Choroid plexus epithelial cell (primary cell): ENCODE measurements around the gene PDE4B.

Experiments used
- DNase-seq: peaks from one replicate; pipeline ENCODE4 v3.0.0-alpha.2; 2010; ENCODE audit warnings: low read depth
- H3K4me3 ChIP-seq: 2 replicates; pipeline ENCODE4 v1.5.1; 2011; ENCODE audit warnings: low read depth, mild to moderate bottlenecking, control low read depth, low read length, moderate library complexity
- TF ChIP-seq, protein P1 (sequence below): conservative IDR thresholded peaks from 2 replicates; pipeline ENCODE4 v1.5.1; 2011; ENCODE audit warnings: low read depth, mild to moderate bottlenecking, control low read depth, inconsistent platforms, low read length, moderate library complexity

Gene PDE4B

GRCh38 chr1:66346057-66346795 lies 553.5 kb downstream of the PDE4B start:
- TF ChIP-seq, protein P1, sequence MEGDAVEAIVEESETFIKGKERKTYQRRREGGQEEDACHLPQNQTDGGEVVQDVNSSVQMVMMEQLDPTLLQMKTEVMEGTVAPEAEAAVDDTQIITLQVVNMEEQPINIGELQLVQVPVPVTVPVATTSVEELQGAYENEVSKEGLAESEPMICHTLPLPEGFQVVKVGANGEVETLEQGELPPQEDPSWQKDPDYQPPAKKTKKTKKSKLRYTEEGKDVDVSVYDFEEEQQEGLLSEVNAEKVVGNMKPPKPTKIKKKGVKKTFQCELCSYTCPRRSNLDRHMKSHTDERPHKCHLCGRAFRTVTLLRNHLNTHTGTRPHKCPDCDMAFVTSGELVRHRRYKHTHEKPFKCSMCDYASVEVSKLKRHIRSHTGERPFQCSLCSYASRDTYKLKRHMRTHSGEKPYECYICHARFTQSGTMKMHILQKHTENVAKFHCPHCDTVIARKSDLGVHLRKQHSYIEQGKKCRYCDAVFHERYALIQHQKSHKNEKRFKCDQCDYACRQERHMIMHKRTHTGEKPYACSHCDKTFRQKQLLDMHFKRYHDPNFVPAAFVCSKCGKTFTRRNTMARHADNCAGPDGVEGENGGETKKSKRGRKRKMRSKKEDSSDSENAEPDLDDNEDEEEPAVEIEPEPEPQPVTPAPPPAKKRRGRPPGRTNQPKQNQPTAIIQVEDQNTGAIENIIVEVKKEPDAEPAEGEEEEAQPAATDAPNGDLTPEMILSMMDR, result no peak
- H3K4me3 ChIP-seq, result no peak overlapping the region
- DNase-seq, result no peak

DNA sequence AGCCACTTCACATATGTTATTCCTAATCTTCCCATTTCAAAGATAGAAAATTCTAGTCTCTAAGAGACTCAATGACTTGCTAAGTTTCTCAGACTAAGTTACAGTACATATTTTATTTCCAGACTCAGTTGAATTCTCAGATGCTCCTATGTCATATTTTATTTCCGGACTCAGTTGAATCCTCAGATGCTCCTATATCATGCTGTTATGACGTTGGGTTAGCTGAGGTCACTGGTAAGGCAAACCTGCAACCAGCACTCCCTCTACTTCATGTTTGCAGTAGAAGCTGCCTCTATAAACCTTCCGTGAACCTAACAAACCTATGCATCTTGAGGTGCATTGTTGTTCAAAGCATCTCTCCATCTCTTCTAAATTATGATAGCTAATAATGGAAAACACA lies 554.2 kb downstream of the PDE4B start:
- TF ChIP-seq, protein P1, result no peak
- DNase-seq, result no peak
- H3K4me3 ChIP-seq, result no peak overlapping the region

GRCh38 chr1:66348776-66349175 lies 556.1 kb downstream of the PDE4B start:
- TF ChIP-seq, protein P1, result no peak
- H3K4me3 ChIP-seq, result no peak overlapping the region
- no peak for DNase-seq

DNA sequence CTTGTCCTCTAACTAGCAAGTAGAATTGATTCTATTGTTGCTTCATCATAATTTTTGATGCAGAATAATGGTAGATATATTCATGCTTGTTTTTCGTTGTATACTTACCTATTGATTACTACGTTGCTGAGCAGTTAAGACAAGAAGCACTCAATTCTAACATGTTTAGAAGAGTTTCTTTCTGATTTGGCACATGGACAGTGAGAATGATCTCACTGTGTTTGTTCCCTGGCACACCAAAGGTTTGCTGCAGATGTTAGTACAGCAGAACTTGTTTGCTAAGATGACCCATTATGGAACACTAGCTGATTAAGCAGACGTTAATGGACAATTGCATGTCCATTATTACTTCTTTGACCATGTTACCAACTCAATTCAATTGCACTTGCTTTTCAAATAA lies 556.5 kb downstream of the PDE4B start:
- H3K4me3 ChIP-seq, result no peak overlapping the region
- TF ChIP-seq, protein P1, result no peak
- no peak for DNase-seq

- TF ChIP-seq, protein P1, result no peak
- H3K4me3 ChIP-seq, result no peak overlapping the region
- DNase-seq, result no peak
Measured at GRCh38 chr1:66350001-66350547, 557.4 kb downstream of the PDE4B start.

GRCh38 chr1:66351478-66351877 lies 558.8 kb downstream of the PDE4B start:
- no peak overlapping the region for H3K4me3 ChIP-seq
- DNase-seq, result peak; percentile 75
- TF ChIP-seq, protein P1, result peak; percentile 14

GRCh38 chr1:66351913-66352312 lies 559.2 kb downstream of the PDE4B start:
- TF ChIP-seq, protein P1, result no peak
- DNase-seq, result no peak
- H3K4me3 ChIP-seq, result no peak overlapping the region
